Pons (tissue), 1 donor: ENCODE measurements around the gene INSRR.

Experiments used
- DNase-seq: peaks from one replicate; pipeline ENCODE4 v3.0.0-alpha.2; 2016; ENCODE audit warnings: low spot score

INSRR gene

DNA sequence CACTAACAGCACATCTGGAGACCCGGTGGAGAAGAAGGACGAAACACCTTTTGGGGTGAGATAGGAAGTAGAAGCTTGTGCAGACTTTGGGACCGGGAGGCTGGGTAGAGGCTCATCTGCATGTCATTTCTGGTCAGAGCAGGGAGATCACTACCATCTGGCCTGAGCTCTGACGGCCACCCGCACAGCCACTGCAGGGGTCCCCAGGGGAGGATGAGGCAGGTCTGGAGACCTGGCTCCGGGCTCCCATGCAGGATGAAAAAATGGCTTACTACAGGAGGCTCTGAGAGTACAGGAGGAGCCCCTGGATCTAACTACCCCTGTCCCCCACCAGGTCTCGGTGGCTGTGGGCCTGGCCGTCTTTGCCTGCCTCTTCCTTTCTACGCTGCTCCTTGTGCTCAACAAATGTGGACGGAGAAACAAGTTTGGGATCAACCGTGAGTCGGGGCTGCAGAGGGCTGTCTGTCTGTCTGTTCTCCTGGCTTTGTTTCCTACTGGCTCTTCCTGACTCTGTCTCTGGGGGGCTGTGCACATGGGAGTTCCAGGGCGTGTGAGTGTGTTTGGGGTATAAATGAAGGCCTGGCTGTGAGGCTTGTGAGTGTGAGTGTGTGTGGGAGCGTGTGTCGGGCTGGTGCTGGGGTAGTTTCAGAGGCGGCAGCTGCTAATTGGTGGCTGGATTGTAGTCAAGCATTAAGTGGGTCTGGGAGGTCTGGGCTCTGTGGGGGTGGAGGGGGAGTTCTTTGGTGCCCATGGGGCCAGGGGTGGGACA, 15.8 kb upstream of the INSRR start:
- DNase-seq: no peak

DNA sequence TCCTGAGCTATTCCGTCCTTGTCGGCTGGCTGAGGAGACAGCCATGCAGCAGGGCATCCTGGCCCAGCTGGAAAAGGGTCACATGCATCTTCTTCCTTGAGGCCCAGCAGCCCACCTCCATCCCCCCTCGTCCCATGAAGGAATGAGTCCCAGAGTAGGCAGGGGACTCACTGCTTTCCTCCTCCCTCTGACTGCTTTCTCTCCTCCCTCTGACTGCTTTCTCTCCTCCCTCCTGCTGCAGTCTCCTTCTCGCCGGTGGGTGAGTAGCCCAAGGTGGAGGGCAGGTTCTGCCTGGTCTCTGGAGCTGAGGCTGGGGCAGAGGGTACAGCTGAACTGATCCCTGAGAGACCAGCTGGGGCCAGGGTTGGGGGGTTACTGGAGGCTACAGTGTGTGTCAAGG, 15.2 kb upstream of the INSRR start:
- DNase-seq: no peak

DNA sequence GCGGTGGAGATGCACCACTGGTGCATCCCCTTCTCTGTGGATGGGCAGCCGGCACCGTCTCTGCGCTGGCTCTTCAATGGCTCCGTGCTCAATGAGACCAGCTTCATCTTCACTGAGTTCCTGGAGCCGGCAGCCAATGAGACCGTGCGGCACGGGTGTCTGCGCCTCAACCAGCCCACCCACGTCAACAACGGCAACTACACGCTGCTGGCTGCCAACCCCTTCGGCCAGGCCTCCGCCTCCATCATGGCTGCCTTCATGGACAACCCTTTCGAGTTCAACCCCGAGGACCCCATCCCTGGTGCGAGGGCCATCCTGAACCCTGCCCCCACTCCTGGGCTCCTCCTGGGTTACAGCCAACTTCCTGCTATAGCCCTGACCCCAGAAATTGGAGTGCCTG, 14.7 kb upstream of the INSRR start:
- DNase-seq: no peak

DNA sequence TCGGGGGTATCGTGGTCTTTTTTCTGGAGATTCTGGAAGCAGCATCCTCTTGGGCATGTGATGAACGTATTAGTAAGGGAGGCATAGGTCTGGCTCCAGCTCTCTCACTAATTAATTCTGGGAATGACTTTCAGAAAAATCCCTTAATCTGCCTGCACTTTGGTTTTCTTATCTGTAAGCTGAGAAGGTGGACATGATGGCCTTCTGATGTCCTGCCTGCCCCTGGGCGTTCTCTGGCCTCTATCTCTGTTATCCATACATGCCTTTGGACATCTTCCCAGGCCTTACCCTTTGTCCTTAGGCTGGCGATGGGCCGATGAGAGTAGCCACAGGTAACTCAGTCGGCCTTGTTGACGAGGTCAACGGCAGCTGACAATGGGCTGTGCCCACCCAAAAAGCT, 10.5 kb upstream of the INSRR start:
- DNase-seq: no peak

DNA sequence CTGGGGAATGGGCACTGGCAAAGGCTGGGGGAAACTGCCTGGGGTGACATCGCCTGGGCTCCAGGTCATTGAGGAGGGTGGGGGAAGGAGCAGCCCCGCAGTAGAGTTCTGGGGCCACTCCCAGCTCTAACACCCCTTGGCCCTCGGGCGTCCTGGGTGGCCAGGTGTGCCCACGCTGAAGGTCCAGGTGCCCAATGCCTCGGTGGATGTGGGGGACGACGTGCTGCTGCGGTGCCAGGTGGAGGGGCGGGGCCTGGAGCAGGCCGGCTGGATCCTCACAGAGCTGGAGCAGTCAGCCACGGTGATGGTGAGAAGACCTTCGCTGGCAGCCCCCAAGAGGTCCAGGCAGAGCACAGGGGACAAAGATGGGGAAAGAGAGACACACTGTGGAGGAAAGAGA, 9.4 kb upstream of the INSRR start:
- DNase-seq: no peak

DNA sequence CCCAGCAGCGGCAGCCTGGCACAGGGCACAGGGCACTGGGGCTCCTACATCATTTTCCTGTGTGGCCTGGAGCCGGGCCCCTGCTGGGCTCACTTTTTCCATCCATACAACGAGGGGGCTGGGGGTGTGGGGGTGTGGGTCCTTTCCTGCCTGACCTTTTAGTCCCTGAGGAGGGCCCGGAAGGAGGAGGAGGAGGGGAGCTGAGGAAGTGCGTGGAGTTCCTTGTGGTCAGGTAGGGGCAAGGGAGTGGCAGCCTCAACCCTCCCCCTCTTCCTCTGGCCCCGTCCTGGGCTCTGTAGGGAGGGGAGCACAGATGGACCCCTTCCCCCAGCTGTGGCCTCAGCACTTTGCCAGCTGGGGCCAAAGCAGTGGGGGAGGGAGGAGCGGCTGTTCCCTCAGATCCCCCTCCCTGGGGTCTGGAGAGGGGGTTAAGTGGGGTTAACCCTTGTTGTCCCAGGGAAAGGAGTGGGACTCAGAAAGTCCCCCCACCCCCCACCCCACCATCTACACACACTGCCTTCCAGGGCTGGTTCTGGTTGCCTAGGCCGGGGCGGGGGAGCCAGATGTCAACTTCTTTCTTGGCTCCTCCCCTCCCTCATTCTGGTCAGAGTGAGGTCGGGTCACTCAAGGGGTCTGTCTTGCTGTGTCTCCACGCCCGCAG, 7.5 kb upstream of the INSRR start:
- DNase-seq: no peak

DNA sequence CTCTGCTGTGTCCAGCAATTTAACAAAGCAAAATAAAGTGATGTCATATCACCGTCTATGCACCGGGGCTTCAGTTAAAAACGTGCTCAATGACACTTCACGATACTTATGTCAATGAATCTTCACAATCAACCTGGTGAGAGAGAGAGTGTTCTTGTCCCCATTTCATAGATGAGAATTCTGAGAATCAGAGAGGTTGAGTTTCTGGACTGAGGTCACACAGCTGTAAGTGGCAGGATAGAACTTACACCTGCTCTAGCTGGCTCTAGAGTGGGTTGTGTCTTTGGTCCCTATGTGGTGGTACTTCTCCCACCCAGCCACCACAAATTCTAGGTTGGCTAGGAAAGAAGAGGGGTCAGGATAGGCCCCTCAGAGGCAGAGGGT, 6.9 kb upstream of the INSRR start:
- DNase-seq: no peak

DNA sequence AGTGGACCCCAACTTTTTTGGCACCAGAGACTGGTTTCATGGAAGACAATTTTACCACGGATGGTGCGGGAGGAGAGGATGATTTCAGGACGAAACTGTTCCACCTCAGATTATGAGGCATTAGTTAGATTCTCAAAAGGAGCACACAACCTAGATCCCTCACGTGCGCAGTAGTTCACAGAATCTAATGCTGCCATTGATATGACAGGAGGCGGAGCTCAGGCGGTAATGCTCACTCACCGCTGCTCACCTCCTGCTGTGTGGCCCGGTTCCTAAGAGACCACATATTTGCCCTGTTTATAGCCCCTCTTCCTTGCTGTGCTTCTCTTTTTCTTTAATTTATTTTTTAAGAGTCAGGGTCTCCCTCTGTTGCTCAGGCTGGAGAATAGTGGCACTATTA, 6.3 kb upstream of the INSRR start:
- no peak for DNase-seq

DNA sequence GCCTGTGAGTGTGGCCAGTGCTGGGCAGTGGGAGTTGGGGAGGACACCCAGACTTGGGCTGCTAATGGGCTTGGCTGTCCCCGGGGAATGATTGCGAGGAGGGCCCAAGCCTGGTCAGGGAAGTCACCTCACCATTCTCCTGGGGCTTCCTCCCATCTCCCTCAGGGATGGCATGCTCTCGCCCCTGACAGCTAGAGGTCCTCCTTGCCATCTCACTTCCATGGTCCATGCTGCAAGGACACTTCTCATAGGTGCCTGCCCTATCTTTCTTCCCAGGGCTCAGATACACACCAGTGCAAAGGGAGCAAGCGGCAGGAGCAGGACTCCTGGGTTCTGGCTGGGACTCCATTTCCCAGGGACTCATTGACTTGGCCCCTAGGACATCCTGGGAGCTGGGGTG, 5.9 kb upstream of the INSRR start:
- no peak for DNase-seq

DNA sequence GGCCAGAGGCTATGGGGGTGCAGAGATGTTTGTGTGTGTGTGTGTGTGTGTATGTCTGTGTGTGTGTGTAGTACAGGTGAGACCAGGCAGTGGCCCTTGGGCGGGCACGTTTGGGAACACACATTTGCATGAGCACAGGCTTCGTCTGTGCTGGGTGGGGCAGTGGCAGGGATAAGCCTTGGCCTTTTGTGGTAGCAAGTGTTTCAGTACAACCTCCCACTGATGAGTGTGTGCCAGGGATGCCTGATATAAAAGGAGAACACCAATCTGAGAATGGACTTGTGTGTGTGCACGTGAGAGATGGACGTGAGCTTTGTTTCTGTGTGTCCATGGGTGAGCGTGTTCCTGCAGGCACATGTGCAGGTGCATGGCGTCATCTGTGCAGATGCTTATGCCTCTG, 4.7 kb upstream of the INSRR start:
- no peak for DNase-seq

DNA sequence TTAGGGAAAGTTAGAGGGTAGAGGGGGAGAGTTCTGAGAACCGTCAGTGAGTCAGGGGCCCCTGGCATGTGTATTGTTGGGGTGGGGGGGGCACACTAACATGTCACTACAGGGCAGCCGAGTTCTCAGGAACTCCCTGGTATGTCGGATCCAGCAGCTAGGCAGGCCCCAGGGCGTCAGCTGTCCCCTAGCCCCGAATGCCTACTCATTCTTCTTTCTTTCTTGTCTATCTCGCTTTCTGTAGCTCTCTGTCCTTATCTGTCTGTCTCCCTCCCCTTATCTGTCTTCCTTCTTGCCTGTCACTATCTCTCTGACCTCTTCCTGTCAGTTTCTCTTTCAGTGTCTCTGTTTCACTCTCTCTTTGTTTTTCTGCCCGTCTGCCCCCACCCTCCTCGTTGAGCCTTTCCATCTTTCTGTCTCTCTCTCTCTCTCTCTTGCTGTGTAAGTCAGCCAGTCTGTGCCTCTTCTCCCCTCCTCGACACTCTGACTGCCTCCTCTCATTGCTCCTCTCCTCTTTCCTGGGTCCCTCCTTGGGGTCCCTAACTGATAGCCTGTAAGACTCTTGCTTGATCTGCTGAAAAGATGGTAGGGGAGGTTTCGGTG, 4.2 kb upstream of the INSRR start:
- no peak for DNase-seq

DNA sequence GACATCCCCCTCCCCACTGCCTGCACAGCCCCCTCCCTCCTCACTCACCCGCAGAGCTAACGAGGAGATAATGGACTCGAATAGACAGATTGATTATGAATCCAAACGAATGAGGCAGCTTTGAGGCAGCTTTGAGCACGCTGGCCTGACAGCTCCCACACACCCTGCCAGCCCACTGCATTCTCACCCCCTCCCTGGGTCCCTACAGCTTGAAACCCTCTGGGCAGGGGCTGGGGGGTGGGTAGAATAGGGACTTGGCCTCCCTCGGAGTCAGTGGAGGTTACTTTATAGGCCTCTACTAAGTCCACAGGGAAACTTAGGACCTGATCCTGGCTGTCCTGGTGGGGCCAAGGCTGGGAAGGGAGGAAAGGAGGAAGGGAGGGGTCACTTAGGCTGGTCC, 3.7 kb upstream of the INSRR start:
- no peak for DNase-seq

DNA sequence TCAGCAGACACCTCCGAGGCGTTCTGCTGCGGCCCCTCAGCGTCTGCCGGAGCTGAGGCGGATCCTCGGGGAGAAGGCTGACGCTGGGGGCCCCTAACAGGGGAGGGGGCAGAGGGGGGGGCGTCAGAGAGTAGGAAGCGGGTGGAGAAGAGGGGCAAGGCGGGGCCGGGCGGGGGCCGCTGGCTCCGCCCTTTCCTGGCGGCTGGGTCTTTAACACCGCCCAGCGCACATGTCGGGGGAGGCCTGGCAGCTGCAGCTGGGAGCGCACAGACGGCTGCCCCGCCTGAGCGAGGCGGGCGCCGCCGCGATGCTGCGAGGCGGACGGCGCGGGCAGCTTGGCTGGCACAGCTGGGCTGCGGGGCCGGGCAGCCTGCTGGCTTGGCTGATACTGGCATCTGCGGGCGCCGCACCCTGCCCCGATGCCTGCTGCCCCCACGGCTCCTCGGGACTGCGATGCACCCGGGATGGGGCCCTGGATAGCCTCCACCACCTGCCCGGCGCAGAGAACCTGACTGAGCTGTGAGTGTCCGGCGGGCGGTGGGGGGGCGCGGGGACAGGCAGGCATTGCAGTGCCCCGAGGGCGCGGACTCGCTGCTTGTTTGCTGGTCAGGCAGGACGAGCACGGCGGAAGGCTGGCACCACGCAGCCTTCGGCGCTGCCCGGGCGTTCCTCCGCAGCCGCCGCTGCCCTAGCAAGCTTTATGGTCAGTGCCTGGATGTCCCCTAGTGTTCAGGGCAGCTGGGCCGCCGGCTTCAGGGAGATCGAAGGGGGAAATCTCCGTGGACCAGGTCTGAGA, 1.9 kb upstream of the INSRR start, which contains the start of gene NTRK1:
Gene NTRK1, plus strand, starts transcription at position 238 of the 796 bp plus-strand sequence. Its CDS starts 70 bp downstream, at position 308.
- peak; percentile 28 for DNase-seq

DNA sequence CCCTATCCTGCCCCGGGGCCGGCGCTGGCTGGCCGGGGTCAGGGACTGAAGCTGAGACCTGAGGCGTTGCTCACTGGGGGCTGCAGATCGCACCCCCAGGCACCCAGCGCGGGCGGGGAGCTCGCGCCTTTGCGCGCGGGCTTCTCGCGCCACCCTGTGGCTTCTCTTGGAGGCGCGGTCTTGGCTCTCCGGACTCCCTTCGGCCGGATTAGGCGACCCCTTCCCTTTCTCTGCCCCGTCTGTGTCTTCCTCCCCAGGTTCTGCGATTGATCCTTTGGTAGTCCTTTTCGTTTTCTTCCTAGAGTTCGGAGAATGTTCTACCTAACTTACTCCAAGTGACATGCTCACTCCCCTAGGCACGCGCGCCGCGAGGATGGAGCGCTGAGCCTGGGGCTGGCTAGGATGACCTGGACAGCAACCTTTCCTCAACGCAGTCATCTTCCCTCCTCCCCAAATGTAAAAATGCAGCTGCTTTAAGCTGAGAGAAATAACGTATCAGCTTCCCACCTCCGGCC, 1.3 kb upstream of the INSRR start:
- DNase-seq: peak; percentile 32

DNA sequence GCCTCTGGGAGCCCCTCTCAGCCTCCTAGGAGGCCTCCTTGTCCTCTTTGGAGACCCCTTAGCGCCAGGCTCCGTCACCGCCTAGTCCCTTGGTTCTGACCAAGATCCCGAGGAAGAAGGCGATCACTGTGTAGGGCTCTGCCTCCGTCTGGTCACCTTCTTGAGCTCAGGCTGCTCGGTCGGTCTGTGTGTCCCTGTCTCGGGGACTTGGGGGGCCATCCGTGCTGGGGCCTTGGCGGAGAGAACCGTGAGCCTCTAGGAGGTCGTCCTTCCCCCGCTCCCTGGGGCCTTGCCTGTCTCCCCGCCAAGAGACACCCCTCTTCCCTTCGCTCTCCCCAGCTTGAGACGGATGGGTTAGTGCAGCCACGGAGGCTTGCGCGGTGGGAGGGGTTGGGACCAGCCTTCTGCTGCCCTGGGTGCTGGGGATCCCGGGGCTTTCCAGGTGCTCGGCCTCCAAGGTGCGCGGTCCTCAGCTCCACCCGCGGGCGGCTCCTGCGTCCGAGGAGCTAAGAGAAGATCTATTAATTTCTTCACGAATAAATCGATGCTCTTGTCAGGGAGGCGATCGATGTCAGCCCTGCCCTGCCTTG, 701 bp upstream of the INSRR start:
- no peak for DNase-seq

DNA sequence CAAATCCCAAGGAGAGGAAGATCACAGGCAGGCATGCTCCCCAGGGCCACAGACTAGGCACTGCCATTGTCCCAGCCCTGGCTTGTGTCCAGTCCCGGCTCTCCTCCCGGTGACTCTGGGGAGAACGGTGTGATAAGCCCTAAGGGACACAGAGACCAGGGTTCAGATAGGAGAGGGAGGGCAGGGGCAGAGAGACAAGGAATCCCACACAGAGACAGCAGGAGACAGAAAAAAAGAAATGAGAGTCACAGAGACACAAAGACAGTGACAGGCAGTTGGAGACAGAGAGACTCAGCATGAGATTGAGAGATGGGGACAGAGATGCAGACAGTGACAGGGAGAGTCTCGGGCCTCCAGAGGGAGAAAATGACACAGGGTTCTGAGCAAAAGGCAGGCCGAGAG, 361 bp downstream of the INSRR start:
- DNase-seq: no peak

DNA sequence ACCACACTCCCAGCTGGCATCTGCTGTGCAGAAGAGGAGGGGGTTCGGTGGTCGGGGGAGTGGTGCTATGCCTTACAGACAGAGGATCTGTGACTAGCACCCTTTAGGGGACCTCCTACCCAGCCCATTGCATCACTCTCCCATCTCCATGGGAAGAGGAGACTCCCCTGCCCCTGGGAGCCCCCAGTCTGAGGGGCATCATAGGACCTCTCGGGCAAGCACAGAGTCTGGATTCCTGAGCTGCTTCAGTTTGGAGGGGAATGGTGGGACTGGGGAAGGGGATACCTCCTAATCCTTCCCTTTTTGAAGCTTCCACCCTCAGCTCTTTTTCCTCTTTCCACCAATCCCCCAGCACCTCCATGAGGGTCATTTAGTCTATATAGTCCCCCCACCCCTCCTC, 1.4 kb downstream of the INSRR start:
- DNase-seq: no peak

DNA sequence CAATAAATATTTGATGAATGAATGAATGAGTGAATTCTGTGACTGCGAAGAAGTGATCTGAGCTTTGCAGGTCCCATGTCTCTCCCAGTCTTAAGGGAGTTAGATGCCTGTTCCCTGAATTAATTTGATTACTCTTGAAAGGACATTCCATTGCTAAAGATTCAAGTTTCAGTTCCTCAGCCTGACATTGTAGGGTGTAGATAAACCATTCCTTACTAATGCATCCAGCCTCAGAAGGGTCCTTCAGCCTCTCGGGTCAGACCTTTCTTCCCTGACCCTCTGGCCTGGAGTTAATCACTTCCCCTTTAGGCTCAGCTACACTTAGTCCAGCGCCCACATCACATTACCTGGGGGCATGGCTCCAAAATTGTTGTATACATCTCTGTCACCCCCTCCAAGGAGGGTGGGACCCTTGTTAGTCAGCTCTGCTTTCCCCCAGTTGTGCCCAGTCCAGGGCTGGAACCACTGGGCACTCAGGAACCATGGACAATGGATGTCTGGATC, 2.6 kb downstream of the INSRR start:
- DNase-seq: no peak

DNA sequence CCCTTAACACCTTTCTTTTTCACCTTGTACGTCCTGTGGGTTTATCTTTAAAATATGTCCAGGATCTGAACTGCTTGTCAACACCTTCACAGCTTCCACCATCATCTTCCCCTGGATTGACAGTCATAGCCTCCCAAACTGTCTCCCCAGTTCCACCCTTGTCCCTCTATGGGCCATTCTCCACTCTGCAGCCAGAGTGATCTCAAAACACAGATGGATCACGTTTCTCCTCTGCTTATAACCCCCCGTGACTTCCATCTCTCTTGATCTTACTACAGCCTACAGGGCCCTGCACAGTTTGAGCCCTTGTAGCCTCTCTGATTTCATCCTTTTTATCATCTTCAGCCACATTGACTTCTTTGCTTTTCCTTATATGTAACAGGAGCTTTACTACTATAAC, 4.3 kb downstream of the INSRR start:
- DNase-seq: no peak

DNA sequence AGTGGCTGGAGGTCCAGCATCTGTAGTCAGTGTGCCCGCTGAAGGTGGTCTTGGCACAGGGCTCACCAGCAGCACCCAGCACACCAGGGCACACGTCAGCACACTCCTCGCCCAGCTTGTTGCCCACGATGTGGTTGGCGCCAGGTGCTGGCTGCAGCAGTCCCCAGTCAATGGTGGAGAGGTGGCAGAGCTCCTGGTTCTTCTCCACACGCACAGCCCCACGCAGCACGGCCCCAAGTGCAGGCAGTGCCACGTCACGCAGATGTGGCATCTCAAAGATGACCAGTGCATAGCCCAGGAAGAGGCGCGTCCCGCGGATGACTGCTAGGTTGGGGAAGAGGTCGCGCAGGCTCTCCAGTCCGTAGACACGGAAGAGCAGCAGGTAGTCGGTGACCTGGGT, 5.2 kb downstream of the INSRR start:
- no peak for DNase-seq

DNA sequence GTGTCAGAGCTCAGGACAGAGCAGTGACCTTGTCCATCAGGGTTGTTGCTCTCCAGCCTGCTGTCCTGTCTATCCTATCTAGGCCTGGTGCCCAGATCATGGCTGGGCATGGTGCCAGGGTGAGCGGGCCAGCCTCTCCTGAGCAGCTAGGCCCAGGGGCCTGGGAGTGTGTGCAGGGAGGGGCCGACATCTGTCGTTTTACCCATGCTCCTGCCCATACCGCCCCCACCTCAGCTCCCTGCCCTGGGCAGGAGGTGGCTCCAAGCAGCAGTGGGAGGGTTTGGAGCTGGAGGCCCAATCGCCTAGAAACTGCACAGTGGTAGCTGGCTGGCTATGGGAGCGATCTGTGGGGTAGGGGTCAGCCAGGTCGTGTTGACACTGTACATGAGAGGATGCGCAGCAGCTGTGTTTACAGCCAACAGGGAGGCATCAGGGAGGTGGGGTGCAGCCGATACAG, 6.5 kb downstream of the INSRR start:
- peak; percentile 60 for DNase-seq
